ENCODE results near the gene RPS27.
"Not testable (repeated sequence)": the region's sequence is repeated elsewhere in the genome, so short reads cannot be mapped to it uniquely, and the experiment has no call there.

The RPS27 gene

GRCh38 chr1:153987621-153988020 is 2.9 kb upstream of the RPS27 start:
- no peak for FAIRE-seq

GRCh38 chr1:153991151-153991630 is 629 bp downstream of the RPS27 start:
- no peak for FAIRE-seq

GRCh38 chr1:153991806-153992205 is 1.2 kb downstream of the RPS27 start:
- no peak for FAIRE-seq

- no peak for FAIRE-seq
These were observed 4.6 kb downstream of the RPS27 start for GRCh38 chr1:153995202-153995601.

- no peak for FAIRE-seq
These were observed 5.1 kb downstream of the RPS27 start for GRCh38 chr1:153995640-153996039.

- FAIRE-seq = not testable (repeated sequence)
These were observed 6.3 kb downstream of the RPS27 start for GRCh38 chr1:153996882-153997281.

- no peak for FAIRE-seq
These were observed 9.9 kb downstream of the RPS27 start for GRCh38 chr1:154000420-154000819.

- no peak for FAIRE-seq
These were observed 15.6 kb downstream of the RPS27 start for GRCh38 chr1:154006136-154006535.

- FAIRE-seq = no peak
These were observed 21.6 kb downstream of the RPS27 start for GRCh38 chr1:154012129-154012528.

GRCh38 chr1:154012543-154012942 is 22.0 kb downstream of the RPS27 start:
- not testable (repeated sequence) for FAIRE-seq

- no peak for FAIRE-seq
These were observed 23.8 kb downstream of the RPS27 start for GRCh38 chr1:154014154-154014907.

GRCh38 chr1:154019269-154019668 is 28.7 kb downstream of the RPS27 start:
- FAIRE-seq = no peak

GRCh38 chr1:154019940-154020339 is 29.4 kb downstream of the RPS27 start:
- FAIRE-seq = no peak

GRCh38 chr1:154033697-154034096 is 43.1 kb downstream of the RPS27 start:
- FAIRE-seq = not testable (repeated sequence)

Measured in islet of Langerhans (tissue), 1 donor.